Measurements from ENCODE around the gene HNRNPD.
"Not testable (repeated sequence)": the region's sequence is repeated elsewhere in the genome, so short reads cannot be mapped to it uniquely, and the experiment has no call there.

HNRNPD gene, protein sequence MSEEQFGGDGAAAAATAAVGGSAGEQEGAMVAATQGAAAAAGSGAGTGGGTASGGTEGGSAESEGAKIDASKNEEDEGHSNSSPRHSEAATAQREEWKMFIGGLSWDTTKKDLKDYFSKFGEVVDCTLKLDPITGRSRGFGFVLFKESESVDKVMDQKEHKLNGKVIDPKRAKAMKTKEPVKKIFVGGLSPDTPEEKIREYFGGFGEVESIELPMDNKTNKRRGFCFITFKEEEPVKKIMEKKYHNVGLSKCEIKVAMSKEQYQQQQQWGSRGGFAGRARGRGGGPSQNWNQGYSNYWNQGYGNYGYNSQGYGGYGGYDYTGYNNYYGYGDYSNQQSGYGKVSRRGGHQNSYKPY

DNA sequence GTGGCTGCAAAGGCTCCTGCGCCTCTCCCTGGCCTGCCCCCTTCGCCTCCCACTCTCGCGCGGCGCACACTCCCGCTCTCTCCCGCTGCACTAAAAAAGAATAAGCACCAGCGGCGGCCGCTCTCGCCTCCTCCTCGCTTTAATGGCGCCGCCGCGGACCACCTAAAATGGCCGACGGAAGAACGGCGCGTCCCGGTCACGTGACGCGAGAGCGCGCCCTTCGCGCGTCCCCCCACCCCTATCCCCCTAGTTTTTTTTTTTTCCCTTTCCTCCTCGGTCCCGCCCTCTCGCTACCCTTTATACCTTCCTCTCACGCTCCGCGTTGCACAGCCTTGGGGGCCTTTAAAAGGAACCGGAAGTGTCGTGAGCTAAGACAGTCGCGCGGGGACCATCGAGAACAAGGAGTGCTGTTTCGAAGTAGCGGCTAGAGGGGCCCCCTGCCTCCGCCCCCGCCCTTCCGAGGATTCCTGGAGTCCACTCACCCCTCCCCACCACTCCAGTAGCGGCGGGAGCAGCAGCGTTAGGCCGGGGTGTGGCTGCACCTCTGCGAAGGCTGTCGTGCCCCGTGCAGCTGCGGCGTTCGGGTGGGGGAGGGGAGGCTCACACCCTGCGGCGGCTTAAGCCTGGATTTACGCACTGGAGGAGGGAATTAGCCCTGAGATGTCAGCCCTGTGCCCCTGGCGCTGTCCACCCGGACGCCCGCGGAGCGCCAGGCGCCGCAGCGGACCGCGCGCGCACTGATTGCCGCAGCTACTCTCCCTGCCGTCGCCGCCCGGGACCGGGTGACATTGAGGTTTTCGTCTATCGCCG lies at the start of gene HNRNPD:
Gene HNRNPD (minus strand): TSS at position 176 of the 810 bp plus-strand sequence. CDS start 313 bp downstream, outside the sequence.
- DNase-seq (ENCODE audit: low spot score in 2 of 2) = peak; percentile 99
- peak within 1 kb of the TSS; percentile 99 for H3K4me3 ChIP-seq
- peaks cover 18% of the 10 kb centered on the region for H3K4me1 ChIP-seq
- H3K27me3 ChIP-seq (ENCODE audit: low read depth) = no peaks in the 10 kb centered on the region
- H3K36me3 ChIP-seq (replicated peaks) = peaks cover 42% of the 10 kb centered on the region
- no peaks in the 10 kb centered on the region for H3K9me3 ChIP-seq
- in situ Hi-C loops (cut with MboI; ENCODE audit: low sequenced_read_pairs) = no loop called here

DNA sequence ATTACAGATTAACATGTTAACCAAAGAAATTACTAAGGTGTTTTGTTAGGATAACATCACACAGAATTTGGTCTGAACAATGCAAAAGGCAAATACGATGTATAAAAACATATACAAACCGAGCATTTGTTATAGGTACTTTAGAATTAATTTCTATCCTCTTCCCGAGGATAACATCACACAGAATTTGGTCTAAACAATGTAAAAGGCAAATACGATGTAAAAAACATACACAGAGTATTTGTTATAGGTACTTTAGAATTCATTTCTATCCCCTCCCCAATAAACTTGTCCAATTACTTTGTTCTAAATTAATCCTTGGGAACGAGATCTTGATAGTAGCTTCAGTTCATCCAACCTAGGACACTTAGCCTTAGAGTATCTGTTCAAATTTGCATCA lies 48.8 kb upstream of the HNRNPD start:
- in situ Hi-C loops (cut with MboI; ENCODE audit: low sequenced_read_pairs) = no loop called here
- Histone ChIP-seq H3K36me3 (replicated peaks) (peaks cover 46% of the 10 kb centered on the region), H3K27me3 (ENCODE audit: low read depth) (no peaks in the 10 kb centered on the region), H3K9me3 (no peaks in the 10 kb centered on the region), H3K4me3 (no peak overlapping the region), H3K4me1 (peaks cover 13% of the 10 kb centered on the region)
- DNase-seq (ENCODE audit: low spot score in 2 of 2) = no peak

DNA sequence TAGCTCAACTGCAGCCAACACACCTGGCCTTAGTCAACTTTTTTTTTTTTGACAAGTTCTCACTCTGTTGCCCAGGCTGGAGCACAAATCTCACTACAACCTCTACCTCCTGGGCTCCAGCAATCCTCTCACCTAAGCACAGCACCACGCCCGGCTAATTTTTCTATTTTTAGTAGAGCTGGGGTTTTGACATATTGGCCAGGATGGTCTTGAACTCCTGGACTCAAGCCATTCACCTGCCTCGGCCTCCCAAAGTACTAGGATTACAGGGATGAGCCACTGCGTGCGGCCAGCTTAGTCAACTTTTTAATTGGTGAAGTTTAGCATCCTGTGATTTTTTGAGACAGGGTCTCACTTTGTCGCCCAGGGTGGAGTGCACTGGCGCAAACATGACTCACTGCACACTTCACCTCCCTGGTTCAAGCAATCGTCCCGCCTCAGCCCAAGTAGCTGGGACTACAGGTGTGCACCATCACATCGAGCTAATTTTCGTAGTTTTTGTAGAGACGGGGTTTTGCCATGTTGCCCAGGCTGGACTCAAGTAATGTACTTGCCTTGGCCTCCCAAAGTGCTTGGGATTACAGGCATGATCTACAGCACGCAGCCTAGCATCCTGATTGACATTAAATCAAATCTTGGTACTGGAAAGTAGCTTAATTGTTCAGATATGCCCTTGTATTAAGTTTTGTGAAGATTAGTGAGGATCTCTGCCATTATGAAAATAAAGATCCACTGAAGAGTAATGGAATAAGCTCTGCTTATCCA lies 48.2 kb upstream of the HNRNPD start:
- peak in 1 of 2 experiments; percentile 33 for DNase-seq (ENCODE audit: low spot score in 2 of 2)
- Histone ChIP-seq H3K4me3 (no peak overlapping the region), H3K4me1 (peaks cover 9% of the 10 kb centered on the region), H3K9me3 (no peaks in the 10 kb centered on the region), H3K36me3 (replicated peaks) (peaks cover 40% of the 10 kb centered on the region), H3K27me3 (ENCODE audit: low read depth) (no peaks in the 10 kb centered on the region)
- in situ Hi-C loops (cut with MboI; ENCODE audit: low sequenced_read_pairs) = no loop called here

DNA sequence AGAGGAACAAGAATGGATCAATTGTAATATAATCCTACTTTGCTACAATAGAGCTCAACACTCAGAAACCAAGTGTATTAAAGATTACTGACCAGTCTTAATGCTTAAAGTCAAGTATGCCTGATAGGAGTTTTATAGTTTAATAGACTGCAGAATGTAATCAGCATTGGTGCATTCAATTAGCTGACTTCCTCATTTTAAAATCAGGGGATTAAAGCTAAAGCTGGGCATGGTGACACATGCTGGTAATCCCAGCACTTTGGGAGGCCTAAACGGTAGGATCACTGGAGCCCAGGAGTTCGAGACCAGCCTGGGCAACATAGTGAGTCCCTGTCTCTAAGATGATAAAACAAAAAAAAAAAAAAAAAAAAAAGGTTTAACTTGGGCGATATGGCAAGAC lies 45.7 kb upstream of the HNRNPD start:
- Histone ChIP-seq H3K4me3 (no peak overlapping the region), H3K4me1 (no peaks in the 10 kb centered on the region), H3K27me3 (ENCODE audit: low read depth) (no peaks in the 10 kb centered on the region), H3K9me3 (no peaks in the 10 kb centered on the region), H3K36me3 (replicated peaks) (peaks cover 15% of the 10 kb centered on the region)
- no peak for DNase-seq (ENCODE audit: low spot score in 2 of 2)
- in situ Hi-C loops (cut with MboI; ENCODE audit: low sequenced_read_pairs) = loop anchor here (5.0 kb wide), 1 partner anchor 37 kb away; no protein-coding TSS in a partner anchor

DNA sequence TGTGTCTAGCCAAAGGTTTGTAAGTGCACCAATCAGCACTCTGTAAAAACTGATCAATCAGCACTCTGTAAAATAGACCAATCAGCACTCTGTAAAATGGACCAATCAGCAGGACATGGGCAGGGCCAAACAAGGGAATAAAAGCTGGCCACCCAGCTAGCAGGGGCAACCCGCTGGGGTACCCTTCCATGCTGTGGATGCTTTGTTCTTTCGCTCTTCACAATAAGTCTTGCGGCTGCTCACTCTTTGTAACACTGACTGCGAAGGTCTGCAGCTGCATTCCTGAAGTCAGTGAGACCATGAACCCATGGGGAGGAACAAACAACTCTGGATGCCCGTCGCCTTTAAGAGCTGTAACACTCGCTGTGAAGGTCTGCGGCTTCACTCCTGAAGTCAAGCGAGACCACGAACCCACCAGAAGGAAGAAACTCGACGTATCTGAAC lies 42.2 kb upstream of the HNRNPD start:
- H3K27me3 ChIP-seq (ENCODE audit: low read depth) = no peaks in the 10 kb centered on the region
- H3K4me3 ChIP-seq = no peak overlapping the region
- H3K9me3 ChIP-seq = no peaks in the 10 kb centered on the region; the same call in 1 of the 2 replicates
- DNase-seq (ENCODE audit: low spot score in 2 of 2) = no peak
- no peaks in the 10 kb centered on the region for H3K36me3 ChIP-seq (replicated peaks)
- in situ Hi-C loops (cut with MboI; ENCODE audit: low sequenced_read_pairs) = loop anchor here (5.0 kb wide), 1 partner anchor 34 kb away; no protein-coding TSS in a partner anchor
- H3K4me1 ChIP-seq = no peaks in the 10 kb centered on the region

DNA sequence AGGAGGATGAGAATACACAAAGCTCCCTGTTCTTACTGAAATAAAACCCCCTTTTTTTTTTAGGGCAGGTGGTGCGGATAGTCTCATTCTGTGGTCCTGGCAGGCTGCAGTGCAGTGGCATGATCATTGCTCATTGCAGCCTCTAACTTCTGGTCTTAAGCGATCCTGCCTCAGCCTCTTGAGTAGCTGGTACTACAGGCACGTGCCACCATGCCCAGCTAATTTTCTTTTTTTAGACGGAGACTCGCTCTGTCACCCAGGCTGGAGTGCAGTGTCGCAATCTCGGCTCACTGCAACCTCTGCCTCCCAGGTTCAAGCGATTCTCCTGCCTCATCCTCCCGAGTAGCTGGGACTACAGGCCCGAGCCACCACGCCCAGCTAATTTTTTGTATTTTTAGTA lies 41.3 kb upstream of the HNRNPD start:
- not testable (repeated sequence) for DNase-seq (ENCODE audit: low spot score in 2 of 2); H3K4me1 ChIP-seq; H3K36me3 ChIP-seq (replicated peaks); H3K4me3 ChIP-seq; H3K27me3 ChIP-seq (ENCODE audit: low read depth); H3K9me3 ChIP-seq
- in situ Hi-C loops (cut with MboI; ENCODE audit: low sequenced_read_pairs) = loop anchor here (5.0 kb wide), 1 partner anchor 33 kb away; no protein-coding TSS in a partner anchor

DNA sequence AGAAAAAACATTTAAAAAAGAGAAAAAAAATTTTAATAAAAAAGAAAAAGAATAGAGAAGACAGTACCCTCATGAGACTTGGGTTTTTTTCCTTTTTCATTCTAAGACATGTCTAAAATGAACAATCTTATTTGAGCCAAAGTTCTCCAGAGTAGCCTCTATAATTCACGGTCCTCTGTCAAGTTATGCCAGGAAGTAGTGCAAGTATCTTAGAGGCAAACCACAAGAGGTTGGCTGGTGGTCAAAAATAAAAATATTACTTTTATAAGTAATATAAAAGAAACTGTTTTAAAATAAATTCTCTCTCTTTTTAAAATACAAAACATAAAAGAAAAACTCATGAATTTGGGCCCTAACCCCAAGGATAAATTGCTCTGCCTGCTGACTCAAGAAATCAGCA lies 29.9 kb upstream of the HNRNPD start:
- Histone ChIP-seq H3K36me3 (replicated peaks) (no peaks in the 10 kb centered on the region), H3K9me3 (no peaks in the 10 kb centered on the region)

DNA sequence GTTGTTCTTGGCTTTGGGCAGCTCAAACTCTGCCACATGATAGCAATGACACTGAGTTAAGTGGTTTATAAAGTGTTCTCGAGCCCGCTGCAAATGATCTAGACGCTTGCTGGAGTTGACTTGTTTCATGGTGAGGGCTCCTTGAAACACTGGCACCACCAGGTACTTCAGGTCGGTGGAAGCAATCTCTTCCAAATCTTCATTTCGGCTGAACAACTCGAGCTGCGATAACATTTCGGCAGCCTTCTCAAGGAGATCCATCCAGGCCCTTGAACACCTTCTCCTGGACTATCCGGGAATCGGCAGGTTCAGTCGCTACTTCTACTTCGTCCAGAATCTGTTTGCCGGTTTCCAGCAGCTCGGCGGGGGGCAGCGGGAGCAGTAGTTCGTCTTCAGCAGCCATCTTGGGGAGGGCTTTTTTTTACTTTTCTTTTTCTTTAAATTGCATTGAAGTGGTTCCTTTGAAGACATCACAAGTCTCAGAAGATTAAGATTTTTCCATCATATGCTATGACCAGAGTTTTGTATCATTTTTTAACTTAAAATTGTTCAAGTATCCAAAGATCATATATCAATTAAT lies 28.5 kb upstream of the HNRNPD start:
- Histone ChIP-seq H3K4me1 (no peaks in the 10 kb centered on the region; the same call in 1 of the 2 replicates), H3K9me3 (no peaks in the 10 kb centered on the region), H3K27me3 (ENCODE audit: low read depth) (no peaks in the 10 kb centered on the region), H3K4me3 (no peak overlapping the region), H3K36me3 (replicated peaks) (no peaks in the 10 kb centered on the region)
- DNase-seq (ENCODE audit: low spot score in 2 of 2) = no peak
- in situ Hi-C loops (cut with MboI; ENCODE audit: low sequenced_read_pairs) = no loop called here

More for the DNA sequence above, 29.9 kb upstream of the HNRNPD start:
- DNase-seq (ENCODE audit: low spot score in 2 of 2) = no peak
- Histone ChIP-seq H3K4me1 (no peaks in the 10 kb centered on the region; the same call in 1 of the 2 replicates), H3K27me3 (ENCODE audit: low read depth) (no peaks in the 10 kb centered on the region), H3K4me3 (no peak overlapping the region)
- in situ Hi-C loops (cut with MboI; ENCODE audit: low sequenced_read_pairs) = no loop called here

DNA sequence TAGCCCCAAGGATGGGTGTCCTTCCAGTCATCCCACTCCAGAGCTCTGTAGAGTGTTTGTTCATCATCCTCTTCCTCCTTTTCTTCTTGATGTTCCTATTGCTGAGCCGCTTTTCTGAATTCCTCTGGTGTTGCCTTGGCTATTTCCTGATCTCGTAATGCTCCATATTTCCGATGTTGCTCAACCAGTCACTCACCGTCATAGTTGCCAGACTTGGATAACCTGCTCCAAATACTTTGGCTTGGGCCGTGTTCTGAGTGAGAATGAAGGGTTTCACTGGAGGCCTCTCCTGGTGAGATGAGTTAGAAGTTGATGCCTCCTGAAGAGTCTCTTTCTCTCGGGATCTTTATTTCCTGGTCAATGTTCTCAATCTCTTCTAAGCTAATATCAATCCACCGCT lies 27.8 kb upstream of the HNRNPD start:
- Histone ChIP-seq H3K9me3 (no peaks in the 10 kb centered on the region), H3K4me1 (no peaks in the 10 kb centered on the region; the same call in 1 of the 2 replicates), H3K36me3 (replicated peaks) (no peaks in the 10 kb centered on the region), H3K27me3 (ENCODE audit: low read depth) (no peaks in the 10 kb centered on the region), H3K4me3 (no peak overlapping the region)
- DNase-seq (ENCODE audit: low spot score in 2 of 2) = no peak
- in situ Hi-C loops (cut with MboI; ENCODE audit: low sequenced_read_pairs) = no loop called here

DNA sequence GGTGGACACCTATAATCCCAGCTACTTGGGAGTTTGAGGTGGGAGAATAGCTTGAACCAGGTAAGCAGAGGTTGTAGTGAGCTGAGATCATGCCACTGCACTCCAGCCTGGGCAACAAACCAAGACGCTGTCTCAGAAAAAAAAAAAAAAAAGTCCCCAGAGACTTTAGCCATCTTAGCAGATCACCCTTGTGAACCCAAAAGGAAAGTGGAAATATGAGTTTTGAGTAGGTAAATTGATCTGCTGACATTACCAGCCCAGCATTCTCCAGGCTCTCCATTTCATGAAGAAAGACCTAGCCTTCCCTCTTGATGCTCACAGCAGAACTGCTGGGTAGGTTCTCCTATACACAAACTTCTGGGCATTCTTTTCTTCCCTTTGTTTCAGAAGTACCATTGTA lies 24.5 kb upstream of the HNRNPD start:
- no peaks in the 10 kb centered on the region for H3K36me3 ChIP-seq (replicated peaks)
- in situ Hi-C loops (cut with MboI; ENCODE audit: low sequenced_read_pairs) = no loop called here
- H3K9me3 ChIP-seq = no peaks in the 10 kb centered on the region
- H3K4me1 ChIP-seq = no peaks in the 10 kb centered on the region
- H3K4me3 ChIP-seq = no peak overlapping the region
- no peak for DNase-seq (ENCODE audit: low spot score in 2 of 2)
- no peaks in the 10 kb centered on the region for H3K27me3 ChIP-seq (ENCODE audit: low read depth)

DNA sequence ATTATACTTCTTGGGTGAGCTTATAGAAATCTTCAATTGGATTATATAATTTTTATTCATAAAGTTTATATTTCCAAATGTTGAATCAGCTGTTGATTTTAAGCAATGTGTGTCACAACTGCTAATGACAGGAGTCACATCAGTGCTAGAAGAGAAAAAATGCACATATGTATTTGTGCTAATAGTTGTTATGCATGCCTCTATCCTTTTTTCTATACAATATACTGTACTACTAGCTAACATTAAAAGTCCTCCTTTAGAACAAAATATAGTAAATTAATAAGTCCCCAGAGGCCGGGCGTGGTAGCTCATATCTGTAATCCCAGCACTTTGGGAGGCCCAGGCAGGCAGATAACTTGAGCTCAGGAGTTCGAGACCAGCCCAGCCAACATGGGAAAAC lies 23.7 kb upstream of the HNRNPD start:
- in situ Hi-C loops (cut with MboI; ENCODE audit: low sequenced_read_pairs) = no loop called here
- Histone ChIP-seq H3K4me1 (no peaks in the 10 kb centered on the region), H3K36me3 (replicated peaks) (no peaks in the 10 kb centered on the region), H3K27me3 (ENCODE audit: low read depth) (no peaks in the 10 kb centered on the region), H3K4me3 (no peak overlapping the region), H3K9me3 (no peaks in the 10 kb centered on the region)
- DNase-seq (ENCODE audit: low spot score in 2 of 2) = no peak

DNA sequence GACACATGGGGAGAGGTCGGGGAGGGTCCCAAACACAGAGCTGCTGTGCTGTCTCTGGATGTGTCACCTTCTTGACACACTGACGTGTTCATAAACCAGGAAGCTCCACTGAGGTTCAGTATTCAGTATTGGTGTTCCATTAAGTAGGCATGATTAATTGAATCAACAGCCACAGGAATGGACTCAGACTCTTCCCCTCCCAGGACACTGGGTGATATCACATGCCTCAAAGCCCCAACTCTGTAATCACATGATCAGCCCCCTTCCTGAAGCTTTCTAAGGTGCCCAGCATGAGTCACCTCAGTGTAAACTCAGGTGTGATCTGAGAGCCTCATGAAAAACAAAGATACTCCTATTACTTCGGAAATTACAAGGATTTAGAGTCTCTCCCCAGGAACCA lies 21.1 kb upstream of the HNRNPD start:
- in situ Hi-C loops (cut with MboI; ENCODE audit: low sequenced_read_pairs) = no loop called here
- no peak for DNase-seq (ENCODE audit: low spot score in 2 of 2)
- Histone ChIP-seq H3K27me3 (ENCODE audit: low read depth) (no peaks in the 10 kb centered on the region), H3K4me3 (no peak overlapping the region), H3K9me3 (no peaks in the 10 kb centered on the region), H3K36me3 (replicated peaks) (no peaks in the 10 kb centered on the region), H3K4me1 (no peaks in the 10 kb centered on the region)

DNA sequence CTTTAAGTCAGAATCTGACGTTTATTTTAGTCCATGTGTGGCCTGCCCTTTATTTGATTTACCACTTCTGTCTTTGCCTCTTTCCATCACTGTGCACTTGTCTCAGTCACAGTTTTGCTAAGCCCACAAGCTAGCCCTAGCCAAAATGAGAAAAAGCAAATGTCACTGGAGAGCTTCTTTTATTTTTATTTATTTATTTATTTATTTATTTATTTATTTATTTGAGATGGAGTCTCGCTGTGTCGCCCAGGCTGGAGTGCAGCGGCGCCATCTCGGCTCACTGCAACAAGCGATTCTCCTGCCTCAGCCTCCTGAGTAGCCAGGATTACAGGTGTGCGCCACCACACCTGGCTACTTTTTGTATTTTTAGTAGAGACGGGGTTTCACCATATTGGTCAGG lies 16.3 kb upstream of the HNRNPD start:
- H3K4me1 ChIP-seq; DNase-seq (ENCODE audit: low spot score in 2 of 2); H3K36me3 ChIP-seq (replicated peaks); H3K27me3 ChIP-seq (ENCODE audit: low read depth); H3K9me3 ChIP-seq; H3K4me3 ChIP-seq; in situ Hi-C loops (cut with MboI; ENCODE audit: low sequenced_read_pairs): not testable (repeated sequence)

Measured in HAP-1 (cell line).